K562 (cell line): ENCODE measurements around the gene PSMA4. TPM values are rescaled to one million over a fixed set of nuclear protein-coding genes. Genes with fewer than 3 reads are reported as not detected.

Source experiments
- ATAC-seq: fragments of 200-7000 bp; cut with Tn5 transposase; 3 replicates; pipeline ENCODE4 v1.9.1; 2020; ENCODE audit warnings: moderate library complexity
- BruUV-seq: library from RNA; stranded (reverse); fragments of 400-500 nt; replicated peaks from 2 replicates; lab custom pipeline; 2021; lab: Mats Ljungman, UMichigan
- CTCF ChIA-PET: fragments of 300-600 bp; formaldehyde crosslinking; extraction: SDS; loops from one replicate; lab custom pipeline; 2021; ENCODE audit warnings: low intra/inter-chr PET ratio; lab: Yijun Ruan, JAX
- POLR2A ChIA-PET: fragments of 300-600, 350-650 bp; sonication (Branson Sonifier 250); formaldehyde crosslinking; extraction: SDS; loops from one replicate; lab custom pipeline; 2021; ENCODE audit warnings: antibody characterized with exemption, inconsistent platforms; lab: Yijun Ruan, JAX
- DNase-seq, 4 experiments: peaks; one replicate each; pipeline versions ENCODE4 v3.0.0 to v3.0.0-alpha.2; 2011 to 2018; ENCODE audit warnings: low spot score in 3 of 4, mixed read lengths in 3 of 4; ENCODE audit errors: extremely low read depth in 1 of 4
- FAIRE-seq: peaks from 2 replicates; lab custom pipeline; 2011; peaks lifted over from hg19 to GRCh38; lab: Jason Lieb, UNC
- H2AFZ ChIP-seq: 2 replicates; pipeline ENCODE4 v1.6.0; 2011; ENCODE audit warnings: low read depth, low read length, control low read depth, inconsistent platforms
- H3K27ac ChIP-seq: fragments of 200-600 bp; 3 replicates; pipeline ENCODE4 v1.8.0; 2011; ENCODE audit warnings: low read depth, mild to moderate bottlenecking, control low read depth, inconsistent platforms, low read length, moderate library complexity, mixed read lengths; ENCODE audit errors: extremely low read depth
- H3K27me3 ChIP-seq, 2 experiments: fragments of 300-600 bp in 1 of 2; 2 replicates in 1 of 2; 3 replicates in 1 of 2; pipeline versions ENCODE4 v1.6.0 to v1.8.0; 2011; ENCODE audit warnings: inconsistent platforms in 2 of 2, low read length in 2 of 2, mild to moderate bottlenecking in 1 of 2, mixed read lengths in 1 of 2, moderate library complexity in 1 of 2; ENCODE audit not compliant: control insufficient read depth in 2 of 2, insufficient read depth in 2 of 2
- H3K36me3 ChIP-seq: fragments of 300-600 bp; 3 replicates; pipeline ENCODE4 v1.8.0; 2011; ENCODE audit warnings: mild to moderate bottlenecking, low read length, inconsistent platforms; ENCODE audit not compliant: control insufficient read depth, insufficient read depth
- H3K4me1 ChIP-seq, 2 experiments: fragments of 200-600 bp in 1 of 2; replicated peaks in 1 of 2; 2 replicates in 1 of 2; 3 replicates in 1 of 2; pipeline versions ENCODE4 v1.5.1 to v1.8.0; 2011; ENCODE audit warnings: inconsistent platforms in 2 of 2, low read length in 2 of 2, mild to moderate bottlenecking in 1 of 2, mixed read lengths in 1 of 2, moderate library complexity in 1 of 2; ENCODE audit not compliant: control insufficient read depth in 2 of 2, insufficient read depth in 2 of 2
- H3K4me2 ChIP-seq: 2 replicates; pipeline ENCODE4 v1.6.1; 2011; ENCODE audit warnings: low read length, control low read depth, inconsistent platforms, mixed read lengths; ENCODE audit not compliant: insufficient read depth
- H3K4me3 ChIP-seq: fragments of 200-600 bp; sonication (generic), shearing (Covaris generic); 2 replicates; pipeline ENCODE4 v1.5.1; 2016; ENCODE audit warnings: control low read depth, inconsistent platforms
- H3K79me2 ChIP-seq: fragments of 200-600 bp; 3 replicates; pipeline ENCODE4 v1.8.0; 2011; ENCODE audit warnings: low read length, inconsistent platforms; ENCODE audit not compliant: control insufficient read depth, insufficient read depth
- H3K9ac ChIP-seq, 2 experiments: 2 replicates each; pipeline versions ENCODE4 v1.6.0 to v1.6.1; 2011; ENCODE audit warnings: low read depth in 2 of 2, low read length in 2 of 2, control low read depth in 1 of 2, inconsistent platforms in 1 of 2, mild to moderate bottlenecking in 1 of 2, mixed read lengths in 1 of 2; ENCODE audit not compliant: insufficient read depth in 1 of 2
- H3K9me1 ChIP-seq: one replicate; pipeline ENCODE4 v1.6.0; 2011; ENCODE audit warnings: inconsistent platforms, mild to moderate bottlenecking, low read length, moderate library complexity; ENCODE audit not compliant: control insufficient read depth, insufficient read depth
- H3K9me3 ChIP-seq: replicated peaks from 2 replicates; pipeline ENCODE4 v1.5.1; 2011; ENCODE audit warnings: low read depth, low read length, inconsistent platforms; ENCODE audit not compliant: control insufficient read depth, insufficient read depth
- H4K20me1 ChIP-seq: replicated peaks from 2 replicates; pipeline ENCODE4 v1.6.1; 2011; ENCODE audit warnings: low read length, inconsistent platforms, mixed read lengths; ENCODE audit not compliant: control insufficient read depth, insufficient read depth
- CSDE1 ChIP-seq, 2 experiments: fragments of 450-650 bp; IDR thresholded peaks; 2 replicates each; pipeline ENCODE4 v1.6.1; 2016; ENCODE audit warnings: mild to moderate bottlenecking in 1 of 2
- DPF2 ChIP-seq: fragments of 450-650 bp; IDR thresholded peaks from 2 replicates; pipeline ENCODE4 v1.6.1; 2016
- EP300 ChIP-seq: IDR thresholded peaks from 2 replicates; pipeline ENCODE4 v1.6.1; 2012; ENCODE audit warnings: low read length, improper control_type of control experiment
- HDAC2 ChIP-seq: fragments of 450-650 bp; IDR thresholded peaks from 2 replicates; pipeline ENCODE4 v1.6.1; 2016; ENCODE audit warnings: mild to moderate bottlenecking
- HMGN3 ChIP-seq: IDR thresholded peaks from 2 replicates; pipeline ENCODE4 v1.6.1; 2011; ENCODE audit warnings: borderline replicate concordance, low read depth, mild to moderate bottlenecking, mixed read lengths, low read length; ENCODE audit not compliant: insufficient read length; ENCODE audit errors: extremely low read depth
- KLF1 ChIP-seq: fragments of 450-650 bp; IDR thresholded peaks from 2 replicates; pipeline ENCODE4 v1.6.1; 2016; ENCODE audit warnings: missing genetic modification characterization, missing compliant biosample characterization
- MECOM ChIP-seq: fragments of 250-450 bp; sonication (Bioruptor Pico); IDR thresholded peaks from 2 replicates; pipeline ENCODE4 v1.8.0; 2022; ENCODE audit warnings: inconsistent platforms
- MIER1 ChIP-seq: fragments of 450-650 bp; IDR thresholded peaks from 2 replicates; pipeline ENCODE4 v1.6.1; 2016; ENCODE audit warnings: antibody characterized with exemption, mild to moderate bottlenecking, low read depth
- SRF ChIP-seq, 2 experiments: fragments of 250-450, 450-650 bp in 1 of 2; sonication (Bioruptor Pico) in 1 of 2; sonication (generic) in 1 of 2; formaldehyde crosslinking; IDR thresholded peaks; 2 replicates each; pipeline versions ENCODE4 v1.5.0 to v1.5.1; 2020 to 2022; ENCODE audit warnings: mild to moderate bottlenecking in 1 of 2, missing genetic modification reagents in 1 of 2
- UBTF ChIP-seq, 2 experiments: IDR thresholded peaks; 2 replicates each; pipeline ENCODE4 v1.6.1; 2012; ENCODE audit warnings: improper control_type of control experiment in 2 of 2, low read depth in 2 of 2, low read length in 2 of 2, borderline replicate concordance in 1 of 2
- WGBS: fragments of 100-300 bp; shearing (Covaris generic); methylation state at CpG from one replicate; pipeline ENCODE4 v1.1.6; 2016; ENCODE audit warnings: low coverage, mixed read lengths; ENCODE audit not compliant: insufficient coverage; ENCODE audit errors: missing lambda C conversion rate; 5-methylcytosine and 5-hydroxymethylcytosine counted together
- in situ Hi-C: fragments of 300-500 bp; cut with MboI; formaldehyde crosslinking; loops from 4 replicates; pipeline ENCODE4 v1.15.0; 2018; ENCODE audit warnings: inconsistent platforms, mixed read lengths
- intact Hi-C: fragments of 100-400 bp; cut with micrococcal nuclease; formaldehyde crosslinking; loops from 2 replicates; pipeline ENCODE4 v1.14.2; 2022
- polyA plus RNA-seq, 8 experiments: library from polyadenylated mRNA; depleted of rRNA in 4 of 8; stranded (reverse) in 5 of 8; unstranded in 3 of 8; fragments of >200 nt; fragmentation: Nextera tagmentation in 2 of 8; fragmentation: Illumina TruSeq in 1 of 8; extraction: Ambion mirVana in 2 of 8; extraction: Trizol in 1 of 8; gene quantifications; 2 replicates each; pipeline versions ENCODE4 v1.2.1 to v1.2.3, GENCODE V29; 2011 to 2014; ENCODE audit warnings: inconsistent platforms in 1 of 8, missing spikeins in 1 of 8
- total RNA-seq, 7 experiments: library from RNA; depleted of rRNA in 6 of 7; stranded (reverse); fragments of >200 nt in 6 of 7; fragmentation: Illumina TruSeq in 2 of 7; extraction: Trizol in 2 of 7; gene quantifications; 2 replicates each; pipeline versions ENCODE4 v1.2.1 to v1.2.3, GENCODE V29; 2011 to 2021; ENCODE audit warnings: low replicate concordance in 1 of 7
- TF ChIP-seq, protein P1 (sequence below), 3 experiments: IDR thresholded peaks in 2 of 3; conservative IDR thresholded peaks in 1 of 3; 2 replicates each; pipeline ENCODE4 v1.5.1; 2011 to 2012; ENCODE audit warnings: low read length in 3 of 3, mild to moderate bottlenecking in 3 of 3, control low read depth in 2 of 3, improper control_type of control experiment in 1 of 3, inconsistent platforms in 1 of 3, low read depth in 1 of 3, mixed read lengths in 1 of 3, moderate library complexity in 1 of 3; ENCODE audit not compliant: insufficient read depth in 2 of 3

PSMA4 gene
- total and polyA plus RNA-seq, 9 of the 15 experiments (the other 6 are each of a cell fraction or from before 2014, with no cell fraction given): 304 to 1,857 (median 666) TPM

DNA sequence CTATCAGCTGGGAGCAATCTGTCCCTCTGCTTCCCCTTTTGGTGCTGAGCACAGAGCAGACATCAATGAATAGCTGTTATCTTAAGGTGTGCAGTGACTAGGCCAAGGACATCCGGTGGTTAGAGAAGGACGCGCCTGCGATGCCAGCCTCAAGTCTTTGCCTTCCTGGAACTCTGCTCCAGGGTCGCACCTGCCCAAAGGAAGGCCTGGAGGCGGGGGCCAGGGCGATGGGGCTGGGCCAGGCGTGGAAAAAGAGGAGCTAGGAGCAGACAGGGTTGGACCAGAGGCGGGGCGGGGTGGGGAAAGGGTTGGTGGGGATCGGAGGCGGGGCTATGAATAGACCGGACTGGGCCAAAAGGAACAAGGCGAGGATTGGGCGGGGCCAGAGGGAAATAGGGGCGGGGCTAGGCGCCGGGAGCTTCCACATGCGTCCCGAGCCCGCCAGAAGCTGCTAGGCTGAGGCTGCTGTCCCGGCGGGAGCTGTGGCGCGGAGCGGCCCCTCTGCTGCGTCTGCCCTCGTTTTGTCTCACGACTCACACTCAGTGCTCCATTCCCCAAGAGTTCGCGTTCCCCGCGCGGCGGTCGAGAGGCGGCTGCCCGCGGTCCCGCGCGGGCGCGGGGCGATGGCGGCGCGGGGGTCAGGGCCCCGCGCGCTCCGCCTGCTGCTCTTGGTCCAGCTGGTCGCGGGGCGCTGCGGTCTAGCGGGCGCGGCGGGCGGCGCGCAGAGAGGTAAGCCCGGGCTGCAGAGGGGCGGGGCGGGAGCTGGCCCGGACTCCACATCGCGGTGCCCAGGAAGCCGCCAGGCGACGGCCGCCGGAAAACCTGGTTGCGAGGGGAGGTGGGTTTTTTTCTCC lies 25.1 kb downstream of the PSMA4 start, which contains the start of gene CHRNA5 (continued):
- TF ChIP-seq SRF (CRISPR knock-in tag; IDR thresholded peaks at IDR 0.05): no peak; a peak in 1 of 4 replicates
- no peak for TF ChIP-seq CSDE1 (IDR thresholded peaks at IDR 0.05)
- TF ChIP-seq MIER1: no peak
- no peak for TF ChIP-seq KLF1 (tag)
- peak; percentile 69; the same call in 1 of the 2 replicates for TF ChIP-seq DPF2

GRCh38 chr15:78565951-78566774 lies 25.9 kb downstream of the PSMA4 start:
- peak overlapping the region; percentile 84 for H2AFZ ChIP-seq
- in situ Hi-C loops (no loop called here), intact Hi-C loops (no loop called here)
- 2% methylated on average over 19 of the region's 19 CpGs for WGBS
- H4K20me1 ChIP-seq: no peaks in the 10 kb centered on the region; the same call in 1 of the 2 replicates
- H3K27me3 ChIP-seq: no peaks in the 10 kb centered on the region
- no peaks in the 10 kb centered on the region for H3K9me3 ChIP-seq
- ChIA-PET CTCF (no interaction called here), POLR2A (interaction anchor here (0.6 to 5.4 kb wide), 9 partner anchors 10 to 197 kb away, joined by 3 to 62 read pairs (median 5); partner anchors contain the start of gene PSMA4)
- H3K4me3 ChIP-seq: peak overlapping the region; percentile 69
- TSS peak; percentile 58 for BruUV-seq
- peak overlapping the region; percentile 64 to 89 for H3K9ac ChIP-seq
- peaks cover 4% of the 10 kb centered on the region; the same call in 2 of the 3 replicates for H3K79me2 ChIP-seq
- FAIRE-seq: no peak
- H3K9me1 ChIP-seq: no peaks in the 10 kb centered on the region
- TF ChIP-seq MECOM (no peak), EP300 (no peak), HMGN3 (peak; percentile 11), UBTF (IDR thresholded peaks at IDR 0.05; ENCODE audit: borderline replicate concordance in 1 of 2, low read depth in 2 of 2, low read length in 2 of 2) (0 out of 4 replicates have a peak, but pooled peaks of 1 of the 2 experiments have one; percentile 30), HDAC2 (0 out of 2 replicates have a peak, but pooled peaks have one; percentile 39)
- TF ChIP-seq, protein P1, sequence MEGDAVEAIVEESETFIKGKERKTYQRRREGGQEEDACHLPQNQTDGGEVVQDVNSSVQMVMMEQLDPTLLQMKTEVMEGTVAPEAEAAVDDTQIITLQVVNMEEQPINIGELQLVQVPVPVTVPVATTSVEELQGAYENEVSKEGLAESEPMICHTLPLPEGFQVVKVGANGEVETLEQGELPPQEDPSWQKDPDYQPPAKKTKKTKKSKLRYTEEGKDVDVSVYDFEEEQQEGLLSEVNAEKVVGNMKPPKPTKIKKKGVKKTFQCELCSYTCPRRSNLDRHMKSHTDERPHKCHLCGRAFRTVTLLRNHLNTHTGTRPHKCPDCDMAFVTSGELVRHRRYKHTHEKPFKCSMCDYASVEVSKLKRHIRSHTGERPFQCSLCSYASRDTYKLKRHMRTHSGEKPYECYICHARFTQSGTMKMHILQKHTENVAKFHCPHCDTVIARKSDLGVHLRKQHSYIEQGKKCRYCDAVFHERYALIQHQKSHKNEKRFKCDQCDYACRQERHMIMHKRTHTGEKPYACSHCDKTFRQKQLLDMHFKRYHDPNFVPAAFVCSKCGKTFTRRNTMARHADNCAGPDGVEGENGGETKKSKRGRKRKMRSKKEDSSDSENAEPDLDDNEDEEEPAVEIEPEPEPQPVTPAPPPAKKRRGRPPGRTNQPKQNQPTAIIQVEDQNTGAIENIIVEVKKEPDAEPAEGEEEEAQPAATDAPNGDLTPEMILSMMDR (IDR thresholded peaks at IDR 0.05 in 2 of 3, conservative IDR thresholded peaks at IDR 0.05 in 1 of 3; ENCODE audit: insufficient read depth in 2 of 3, low read depth in 1 of 3, low read length in 3 of 3): 0 out of 6 replicates have a peak, but pooled peaks of 1 of the 3 experiments have one; percentile 25
- peak; percentile 18 to 36 (median 24) for DNase-seq
- peaks cover 8 to 22% of the 10 kb centered on the region in 2 experiments; a peak in 4 of 5 replicates for H3K4me1 ChIP-seq
- no peaks in the 10 kb centered on the region for H3K36me3 ChIP-seq
- peak; percentile 23 for ATAC-seq
- peak overlapping the region; percentile 88 for H3K4me2 ChIP-seq
- peak overlapping the region; percentile 57; the same call in 2 of the 3 replicates for H3K27ac ChIP-seq
